ENCODE results near the gene MMP12.

GRCh38 chr11:102853956-102854355 is 20.8 kb downstream of the MMP12 start:
- TF ChIP-seq CTCF (IDR thresholded peaks at IDR 0.05; ENCODE audit: borderline replicate concordance, extremely low read depth, low read length, poor library complexity, severe bottlenecking) (no peak), EZH2 (IDR thresholded peaks at IDR 0.05; ENCODE audit: borderline replicate concordance, low read depth, low read length, severe bottlenecking) (no peak)
